Muscle layer of colon (tissue), 2 donors: ENCODE results near the gene KRTAP5-7.

ENCODE experiments used
- H3K27ac ChIP-seq: one replicate; pipeline ENCODE4 v1.7.0; 2013; ENCODE audit warnings: low read depth, mild to moderate bottlenecking, low read length, moderate library complexity
- H3K27me3 ChIP-seq, 2 donors: one replicate each; pipeline ENCODE4 v1.7.0; 2013; ENCODE audit warnings: low read length in 2 of 2, mild to moderate bottlenecking in 2 of 2; ENCODE audit not compliant: insufficient read depth in 2 of 2, control insufficient read depth in 1 of 2
- H3K36me3 ChIP-seq: one replicate; pipeline ENCODE4 v1.7.0; 2013; ENCODE audit warnings: mild to moderate bottlenecking, low read length; ENCODE audit not compliant: insufficient read depth
- H3K4me1 ChIP-seq: one replicate; pipeline ENCODE4 v1.7.0; 2013; ENCODE audit warnings: mild to moderate bottlenecking, low read length; ENCODE audit not compliant: insufficient read depth
- H3K4me3 ChIP-seq, 2 donors: one replicate each; pipeline ENCODE4 v1.7.0; 2013; ENCODE audit warnings: low read length in 2 of 2, low read depth in 1 of 2, mild to moderate bottlenecking in 1 of 2, moderate library complexity in 1 of 2
- H3K9ac ChIP-seq: one replicate; pipeline ENCODE4 v1.7.0; 2013; ENCODE audit warnings: low read length
- H3K9me3 ChIP-seq: one replicate; pipeline ENCODE4 v1.7.0; 2013; ENCODE audit warnings: mild to moderate bottlenecking, low read length
- donor health status: abdominal sarcoma.
- donor health status: Adenocarcinoma of cecum.

Gene KRTAP5-7

GRCh38 chr11:71486320-71486719 lies 40.7 kb upstream of the KRTAP5-7 start:
- Histone ChIP-seq H3K4me1 (no peaks in the 10 kb centered on the region), H3K36me3 (peaks cover 46% of the 10 kb centered on the region), H3K27me3 (no peaks in the 10 kb centered on the region), H3K9me3 (no peaks in the 10 kb centered on the region), H3K9ac (no peak overlapping the region), H3K27ac (no peak overlapping the region), H3K4me3 (no peak overlapping the region)

GRCh38 chr11:71488681-71489270 lies 38.3 kb upstream of the KRTAP5-7 start:
- H3K36me3 ChIP-seq, result peaks cover 35% of the 10 kb centered on the region
- no peak overlapping the region for H3K27ac ChIP-seq

GRCh38 chr11:71489311-71490043 lies 37.6 kb upstream of the KRTAP5-7 start:
- no peaks in the 10 kb centered on the region for H3K4me1 ChIP-seq
- no peaks in the 10 kb centered on the region for H3K27me3 ChIP-seq
- no peak overlapping the region for H3K4me3 ChIP-seq
- peaks cover 32% of the 10 kb centered on the region for H3K36me3 ChIP-seq
- H3K9ac ChIP-seq, result no peak overlapping the region
- H3K9me3 ChIP-seq, result no peaks in the 10 kb centered on the region
- H3K27ac ChIP-seq, result no peak overlapping the region

More at GRCh38 chr11:71488681-71489270, 38.3 kb upstream of the KRTAP5-7 start:
- Histone ChIP-seq H3K9me3 (no peaks in the 10 kb centered on the region), H3K9ac (no peak overlapping the region), H3K27me3 (no peaks in the 10 kb centered on the region), H3K4me3 (no peak overlapping the region), H3K4me1 (no peaks in the 10 kb centered on the region)

- Histone ChIP-seq H3K9ac (no peak overlapping the region), H3K9me3 (no peaks in the 10 kb centered on the region), H3K4me1 (no peaks in the 10 kb centered on the region), H3K4me3 (no peak overlapping the region), H3K27me3 (no peaks in the 10 kb centered on the region), H3K27ac (no peak overlapping the region), H3K36me3 (peaks cover 26% of the 10 kb centered on the region)
Observed at GRCh38 chr11:71490044-71490730, 36.9 kb upstream of the KRTAP5-7 start.

DNA sequence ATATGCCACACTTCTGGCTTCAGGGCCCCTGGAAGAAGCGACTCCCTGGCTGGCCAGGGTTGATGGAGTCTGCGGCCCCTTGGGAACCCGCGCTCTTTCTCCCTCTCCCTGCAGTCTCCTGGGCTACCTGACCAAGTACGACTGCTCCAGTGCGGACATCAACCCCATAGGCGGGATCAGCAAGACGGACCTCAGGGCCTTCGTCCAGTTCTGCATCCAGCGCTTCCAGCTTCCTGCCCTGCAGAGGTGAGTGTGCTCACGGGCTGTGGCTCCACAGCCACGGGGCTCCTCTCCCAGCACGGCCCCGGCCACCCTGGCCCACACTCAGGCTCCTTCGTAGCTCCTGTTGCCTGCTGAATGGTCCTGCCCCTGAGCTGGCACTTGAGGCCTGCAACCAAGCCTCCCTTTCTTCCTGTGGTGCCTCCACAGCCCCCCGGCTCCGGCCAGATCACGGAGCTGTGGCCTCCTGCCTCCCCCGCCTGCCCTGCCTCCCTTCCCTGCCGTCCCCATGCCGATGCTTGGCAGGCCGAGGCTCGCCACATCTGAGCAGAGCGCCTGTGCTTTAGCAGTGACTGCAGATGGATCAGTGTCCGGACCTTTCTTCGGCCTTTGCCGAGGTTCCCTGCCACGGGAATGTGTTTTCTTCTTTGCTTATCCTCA lies 36.2 kb upstream of the KRTAP5-7 start:
- no peak overlapping the region for H3K9ac ChIP-seq
- H3K4me1 ChIP-seq, result no peaks in the 10 kb centered on the region
- H3K36me3 ChIP-seq, result peaks cover 26% of the 10 kb centered on the region
- H3K27me3 ChIP-seq, result no peaks in the 10 kb centered on the region
- no peaks in the 10 kb centered on the region for H3K9me3 ChIP-seq
- H3K27ac ChIP-seq, result no peak overlapping the region
- no peak overlapping the region for H3K4me3 ChIP-seq

GRCh38 chr11:71491531-71491930 lies 35.5 kb upstream of the KRTAP5-7 start:
- H3K4me1 ChIP-seq, result no peaks in the 10 kb centered on the region
- no peaks in the 10 kb centered on the region for H3K27me3 ChIP-seq
- no peak overlapping the region for H3K27ac ChIP-seq
- H3K9me3 ChIP-seq, result no peaks in the 10 kb centered on the region
- no peak overlapping the region for H3K9ac ChIP-seq
- no peak overlapping the region for H3K4me3 ChIP-seq
- H3K36me3 ChIP-seq, result peaks cover 26% of the 10 kb centered on the region

DNA sequence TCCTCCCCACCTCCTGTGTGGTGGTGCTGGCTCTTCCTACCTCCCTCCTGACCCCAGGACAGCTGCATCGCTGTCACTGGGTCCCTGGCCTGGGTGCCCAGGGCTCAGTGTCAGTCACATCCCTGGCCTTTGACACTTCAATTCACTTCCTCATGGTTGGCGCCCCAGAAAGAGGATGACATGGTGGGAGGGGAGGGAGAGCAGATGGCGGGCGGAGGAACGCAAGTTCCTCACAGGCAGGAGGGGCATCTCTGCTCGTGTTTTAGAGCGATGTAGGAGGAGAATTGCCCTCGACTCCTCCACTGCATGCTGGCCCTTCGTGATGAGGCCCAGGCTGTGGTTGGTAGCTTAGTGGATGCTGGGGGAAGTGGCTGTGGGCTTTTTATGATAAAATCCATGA lies 35.1 kb upstream of the KRTAP5-7 start:
- H3K4me1 ChIP-seq, result no peaks in the 10 kb centered on the region
- H3K4me3 ChIP-seq, result no peak overlapping the region
- H3K27ac ChIP-seq, result no peak overlapping the region
- no peak overlapping the region for H3K9ac ChIP-seq
- peaks cover 29% of the 10 kb centered on the region for H3K36me3 ChIP-seq
- H3K27me3 ChIP-seq, result no peaks in the 10 kb centered on the region
- H3K9me3 ChIP-seq, result no peaks in the 10 kb centered on the region

DNA sequence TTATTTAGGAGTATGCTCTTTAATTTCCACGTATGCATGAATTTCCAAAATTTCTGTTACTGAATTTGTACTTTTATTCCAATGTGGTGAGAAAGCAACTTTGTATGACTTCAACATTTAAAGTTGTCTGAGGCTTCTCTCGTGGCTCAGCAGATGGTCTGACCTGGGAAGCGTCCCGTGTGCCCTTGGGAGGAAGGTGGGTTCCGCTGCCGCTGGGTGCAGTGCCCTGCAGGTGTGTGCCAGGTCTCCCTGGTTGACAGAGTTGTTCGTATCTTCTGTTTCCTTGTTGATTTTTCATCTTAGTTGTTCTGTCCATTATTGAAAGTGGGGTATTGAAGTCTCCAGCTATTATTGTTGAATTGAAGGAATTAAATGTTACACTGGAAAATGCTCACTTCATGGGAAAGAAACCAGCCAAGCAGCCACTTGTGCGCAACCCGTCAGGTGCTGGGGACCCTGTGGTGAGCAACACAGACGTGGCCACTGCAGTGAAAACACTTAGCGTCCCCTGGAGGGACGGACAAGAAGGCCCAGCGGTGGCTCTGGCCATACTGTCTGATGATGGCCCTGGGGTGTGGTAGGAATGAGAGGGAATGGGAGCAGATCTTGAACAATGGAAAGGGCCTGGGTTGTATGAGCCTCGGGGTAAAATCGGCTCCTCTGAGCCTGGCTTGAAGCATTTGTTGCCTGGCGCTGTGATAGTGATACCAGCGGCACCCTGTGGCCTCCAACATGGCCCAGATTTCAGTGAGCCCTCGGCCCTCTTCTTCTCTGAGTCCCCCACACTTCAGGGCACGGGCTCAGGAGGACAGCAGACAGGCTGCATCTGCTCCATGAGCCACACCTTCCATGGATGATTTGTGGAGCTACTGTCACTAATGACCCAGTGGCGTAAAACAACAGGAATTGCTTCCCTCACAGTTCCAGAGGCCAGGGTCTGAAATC lies 31.5 kb upstream of the KRTAP5-7 start:
- Histone ChIP-seq H3K4me1 (no peaks in the 10 kb centered on the region), H3K9ac (no peak overlapping the region), H3K36me3 (peaks cover 51% of the 10 kb centered on the region)

DNA sequence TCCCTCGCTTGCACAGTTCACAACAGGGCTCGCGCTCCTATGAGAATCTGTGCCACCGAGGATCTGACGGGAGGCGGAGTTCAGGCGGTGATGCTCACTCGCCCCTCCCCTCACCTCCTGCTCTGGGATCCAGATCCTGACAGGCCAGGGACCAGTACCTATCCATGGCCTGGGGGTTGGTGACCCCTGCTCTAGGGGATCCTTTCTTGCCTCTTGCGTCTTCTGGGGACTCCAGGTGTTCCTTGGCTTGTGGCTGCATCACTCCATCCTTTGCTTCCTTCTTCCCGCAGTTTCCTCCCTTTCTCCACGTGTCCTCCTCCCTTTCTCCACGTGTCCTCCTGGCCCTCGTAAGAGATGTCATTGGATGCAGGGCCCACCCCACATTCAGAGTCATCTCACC lies 30.6 kb upstream of the KRTAP5-7 start:
- peaks cover 59% of the 10 kb centered on the region for H3K36me3 ChIP-seq
- no peak overlapping the region for H3K9ac ChIP-seq

More for the DNA sequence above, 31.5 kb upstream of the KRTAP5-7 start:
- Histone ChIP-seq H3K27ac (no peak overlapping the region), H3K9me3 (no peaks in the 10 kb centered on the region), H3K27me3 (no peaks in the 10 kb centered on the region), H3K4me3 (no peak overlapping the region)

DNA sequence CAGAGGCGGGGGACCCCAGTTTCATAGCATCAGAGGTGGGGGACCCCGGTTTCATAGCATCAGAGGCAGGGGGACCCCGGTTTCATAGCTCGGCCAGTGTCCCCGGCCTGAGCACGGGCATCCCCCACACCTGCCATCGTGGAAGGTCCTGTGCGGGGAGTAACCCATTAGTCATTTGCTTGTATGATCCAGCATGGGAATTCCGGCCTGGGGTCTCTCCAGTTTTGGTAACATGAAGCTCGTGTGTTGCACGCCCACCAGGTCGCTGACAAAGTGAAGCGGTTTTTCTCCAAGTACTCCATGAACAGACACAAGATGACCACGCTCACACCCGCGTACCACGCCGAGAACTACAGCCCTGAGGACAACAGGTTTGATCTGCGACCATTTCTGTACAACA lies 29.0 kb upstream of the KRTAP5-7 start:
- no peak overlapping the region for H3K4me3 ChIP-seq
- no peak overlapping the region for H3K27ac ChIP-seq
- H3K36me3 ChIP-seq, result peaks cover 57% of the 10 kb centered on the region
- no peaks in the 10 kb centered on the region for H3K4me1 ChIP-seq
- H3K27me3 ChIP-seq, result no peaks in the 10 kb centered on the region
- no peaks in the 10 kb centered on the region for H3K9me3 ChIP-seq
- no peak overlapping the region for H3K9ac ChIP-seq

More for the DNA sequence above, 30.6 kb upstream of the KRTAP5-7 start:
- Histone ChIP-seq H3K27me3 (no peaks in the 10 kb centered on the region), H3K4me1 (no peaks in the 10 kb centered on the region), H3K9me3 (no peaks in the 10 kb centered on the region), H3K4me3 (no peak overlapping the region), H3K27ac (no peak overlapping the region)
